ENCODE data around the gene LGALS1.
"Not testable (repeated sequence)": the region's sequence is repeated elsewhere in the genome, so short reads cannot be mapped to it uniquely, and the experiment has no call there.

LGALS1 gene

DNA sequence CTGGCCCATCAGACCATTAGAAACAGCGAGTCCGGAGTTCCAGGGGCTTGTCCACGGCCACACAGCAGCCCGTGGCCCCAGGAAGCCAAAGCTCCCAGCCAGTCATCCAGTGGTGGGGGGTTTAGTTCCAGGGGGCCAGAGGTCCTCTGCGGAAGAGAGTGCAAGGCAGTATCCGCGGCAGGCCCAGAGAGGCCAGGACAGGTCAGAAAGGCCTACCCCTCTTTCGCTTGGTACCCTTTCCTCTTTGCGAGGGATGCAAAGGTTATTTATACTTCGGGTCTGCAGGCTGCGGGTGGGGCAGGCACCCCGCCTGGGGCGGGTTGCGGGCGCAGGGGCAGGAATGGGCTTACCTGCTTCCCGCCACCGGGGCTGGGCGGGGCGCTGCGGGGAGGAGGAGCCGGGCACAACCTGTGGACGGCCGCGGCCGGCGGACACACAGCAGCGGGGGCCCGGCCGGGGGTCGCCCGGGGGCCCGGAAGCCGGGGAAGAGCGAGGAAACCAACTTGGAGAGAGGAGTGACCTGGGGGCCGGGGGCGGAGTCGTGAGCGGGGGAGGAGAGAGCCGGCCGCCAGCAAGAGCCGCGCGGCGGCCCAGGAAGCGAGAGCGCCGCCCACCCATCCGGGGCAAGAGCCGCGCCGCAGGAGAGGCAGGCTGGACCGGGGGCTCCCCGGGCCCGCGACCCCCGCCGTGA is 36.2 kb upstream of the LGALS1 start, which contains the start of gene SH3BP1:
SH3BP1 (plus strand) TSS at position 600 of the 691 bp plus-strand sequence. CDS start 119 bp downstream, outside the sequence.
- peak in 4 of 5 experiments; percentile 31 to 69 (median 46) for DNase-seq

DNA sequence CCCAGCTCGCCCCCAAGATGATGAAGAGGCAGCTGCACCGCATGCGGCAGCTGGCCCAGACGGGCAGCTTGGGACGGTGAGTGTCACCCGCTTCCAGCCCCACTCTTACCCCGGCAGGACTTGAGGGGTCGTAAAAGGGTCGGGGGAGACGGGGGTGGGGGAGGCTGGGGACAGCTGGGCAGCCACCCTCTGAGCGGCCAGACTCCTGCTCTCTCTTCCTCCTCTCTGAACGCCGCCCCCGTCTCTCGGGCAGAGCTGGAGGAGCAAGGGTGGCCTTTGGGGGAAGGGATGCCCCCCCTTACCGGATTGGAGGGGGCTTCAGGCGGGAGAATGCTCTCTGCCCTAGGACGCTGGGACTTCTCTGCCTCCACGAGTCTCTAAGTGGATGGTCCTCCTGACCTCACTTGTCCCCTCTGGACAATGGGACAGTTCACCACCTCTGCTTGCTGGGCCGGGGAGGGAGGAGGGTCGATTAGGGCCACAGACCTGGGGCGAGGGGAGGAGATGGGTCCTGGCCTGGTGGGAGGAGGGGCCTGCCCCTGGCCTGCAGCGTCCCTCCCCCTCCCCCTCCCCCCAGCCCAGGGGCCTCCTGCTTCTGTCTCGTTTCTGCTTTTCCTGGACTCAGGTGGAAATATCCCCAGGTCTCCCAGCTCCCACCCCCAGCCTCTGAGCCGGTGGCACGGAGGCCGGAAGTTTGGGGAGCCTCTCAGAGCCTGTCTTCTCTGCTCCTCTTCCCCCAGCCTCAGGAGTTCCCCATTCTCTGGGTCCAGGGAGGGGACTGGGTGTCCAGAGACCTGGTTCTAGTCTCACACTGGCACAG is 35.5 kb upstream of the LGALS1 start:
- peak in 2 of 5 experiments; percentile 13 to 46 for DNase-seq

DNA sequence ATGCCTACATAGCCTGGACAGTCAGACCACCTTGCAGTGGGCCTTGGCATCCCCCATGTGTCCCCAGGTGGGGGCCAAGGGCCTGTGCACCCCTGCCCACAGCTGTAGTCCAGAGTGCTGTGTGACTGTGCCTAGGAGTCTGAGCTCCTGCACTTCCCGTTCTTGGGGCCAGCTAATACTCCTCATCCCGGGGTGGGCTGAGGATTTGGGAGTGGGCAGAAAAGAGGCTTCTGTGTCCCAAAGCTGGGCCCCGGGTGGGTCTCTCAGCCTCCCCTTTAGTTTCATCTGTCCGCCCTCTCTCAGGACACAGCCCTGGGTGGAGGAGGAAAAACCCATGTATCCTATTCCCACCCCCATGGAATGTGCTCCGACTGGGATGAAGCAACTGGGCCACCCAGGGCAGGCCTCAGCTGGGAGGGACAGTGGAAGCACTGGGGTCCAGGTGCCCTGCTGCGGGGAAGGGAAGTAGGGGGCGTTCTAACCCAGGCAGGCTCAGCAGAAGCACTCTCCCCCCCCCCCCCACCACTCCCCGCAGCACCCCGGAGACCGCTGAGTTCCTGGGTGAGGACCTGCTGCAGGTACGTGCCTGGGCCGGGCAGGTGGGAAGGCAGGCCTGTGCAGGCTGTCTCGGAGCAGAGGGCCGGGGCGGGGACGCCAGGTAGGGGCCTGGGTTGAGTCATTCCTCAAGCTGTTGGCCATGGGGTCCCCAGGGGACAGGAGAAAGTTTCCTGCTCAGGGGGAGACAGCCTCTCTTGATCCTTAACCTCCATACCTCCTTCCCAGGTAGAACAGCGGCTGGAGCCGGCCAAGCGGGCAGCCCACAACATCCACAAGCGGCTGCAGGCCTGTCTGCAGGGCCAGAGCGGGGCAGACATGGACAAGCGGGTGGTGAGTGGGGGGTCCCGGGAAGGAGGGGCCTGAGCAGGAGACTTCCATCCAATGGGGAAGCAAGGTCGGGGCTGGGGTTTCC is 34.6 kb upstream of the LGALS1 start:
- DNase-seq, result peak in 2 of 5 experiments; percentile 15 to 34

DNA sequence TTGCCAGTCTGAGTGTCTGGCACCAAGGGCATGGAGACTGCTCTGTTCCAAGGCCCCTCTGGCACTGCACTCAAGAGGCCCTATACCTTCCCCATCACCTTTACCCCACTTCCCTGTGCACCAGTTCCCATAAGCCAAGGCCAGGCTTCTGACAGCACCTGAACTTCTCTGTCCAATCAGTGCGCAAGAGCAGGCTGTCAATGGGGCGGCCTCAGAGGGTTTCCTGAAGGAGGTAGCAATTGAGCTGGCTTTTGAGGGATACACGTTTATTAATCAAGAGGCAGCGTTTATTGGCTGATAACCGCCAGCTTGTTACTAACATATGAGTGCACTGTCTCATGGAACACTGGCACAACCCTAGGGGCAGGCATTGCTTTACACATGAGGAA is 33.9 kb upstream of the LGALS1 start:
- no peak for DNase-seq

DNA sequence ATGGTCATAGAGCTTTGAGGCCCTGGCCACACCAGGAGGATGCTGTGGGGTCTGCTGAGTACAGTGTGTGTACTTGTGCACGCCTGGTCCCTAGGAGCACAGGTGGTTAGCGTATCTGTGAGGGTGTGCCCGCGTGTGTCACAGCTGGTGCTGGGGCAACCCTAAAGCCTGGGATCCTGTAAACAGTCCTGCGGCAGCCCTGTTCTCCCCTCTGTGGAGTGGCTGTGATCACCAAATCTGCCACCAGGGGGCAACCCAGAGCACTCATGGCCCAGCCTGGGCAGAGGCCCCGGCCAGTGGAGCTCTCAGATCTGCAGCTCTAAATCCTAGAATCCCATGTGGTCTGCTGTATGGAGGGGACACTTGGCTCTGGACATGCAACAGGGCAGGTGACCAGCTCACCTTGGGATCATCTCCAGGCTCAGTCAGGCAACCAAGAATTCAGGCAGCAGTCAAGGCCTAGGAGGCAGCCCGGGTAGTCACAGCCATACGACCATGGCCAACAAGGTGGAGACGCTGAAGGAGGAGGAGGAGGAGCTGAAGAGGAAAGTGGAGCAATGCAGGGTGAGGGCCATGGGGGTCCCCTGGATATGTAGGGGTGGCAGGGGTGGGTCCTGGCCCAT is 32.1 kb upstream of the LGALS1 start:
- peak; percentile 59 to 86 (median 77) for DNase-seq

DNA sequence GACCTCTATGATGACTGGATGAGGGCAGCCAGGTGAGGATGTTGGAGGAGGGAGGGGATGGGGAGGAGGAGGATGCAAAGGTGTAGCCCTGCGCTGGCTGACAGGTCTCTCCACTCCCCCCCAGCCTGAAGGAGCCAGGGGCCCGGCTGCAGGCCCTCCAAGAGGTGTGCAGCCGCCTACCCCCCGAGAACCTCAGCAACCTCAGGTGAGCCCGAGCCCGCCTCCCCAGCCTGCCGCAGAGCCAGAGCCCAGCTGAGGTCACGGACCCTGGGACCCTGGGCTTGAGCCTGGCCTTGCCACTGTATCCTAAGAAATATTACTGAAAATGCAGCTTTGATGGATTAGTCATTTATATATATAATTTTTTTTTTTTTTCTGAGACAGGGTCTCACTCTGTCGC is 28.1 kb upstream of the LGALS1 start:
- no peak for DNase-seq

DNA sequence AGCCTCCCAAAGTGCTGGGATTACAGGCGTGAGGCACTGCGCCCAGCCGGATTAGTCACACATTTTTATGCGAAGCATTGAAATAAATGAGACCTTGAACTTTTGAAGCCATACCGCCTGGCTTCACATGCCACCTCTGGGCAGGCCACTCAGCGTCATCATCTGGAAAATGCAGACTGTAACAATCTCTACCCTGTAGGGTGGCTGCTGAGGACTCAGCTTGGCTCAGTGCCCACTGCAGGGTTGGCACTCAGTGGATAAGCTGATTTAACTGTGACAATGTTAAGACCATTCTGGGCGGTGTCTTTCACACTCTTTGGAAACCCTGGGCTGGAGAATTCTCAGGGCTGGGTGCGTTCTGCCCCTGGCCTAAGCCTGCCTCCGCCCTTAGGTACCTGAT is 27.5 kb upstream of the LGALS1 start:
- no peak for DNase-seq

DNA sequence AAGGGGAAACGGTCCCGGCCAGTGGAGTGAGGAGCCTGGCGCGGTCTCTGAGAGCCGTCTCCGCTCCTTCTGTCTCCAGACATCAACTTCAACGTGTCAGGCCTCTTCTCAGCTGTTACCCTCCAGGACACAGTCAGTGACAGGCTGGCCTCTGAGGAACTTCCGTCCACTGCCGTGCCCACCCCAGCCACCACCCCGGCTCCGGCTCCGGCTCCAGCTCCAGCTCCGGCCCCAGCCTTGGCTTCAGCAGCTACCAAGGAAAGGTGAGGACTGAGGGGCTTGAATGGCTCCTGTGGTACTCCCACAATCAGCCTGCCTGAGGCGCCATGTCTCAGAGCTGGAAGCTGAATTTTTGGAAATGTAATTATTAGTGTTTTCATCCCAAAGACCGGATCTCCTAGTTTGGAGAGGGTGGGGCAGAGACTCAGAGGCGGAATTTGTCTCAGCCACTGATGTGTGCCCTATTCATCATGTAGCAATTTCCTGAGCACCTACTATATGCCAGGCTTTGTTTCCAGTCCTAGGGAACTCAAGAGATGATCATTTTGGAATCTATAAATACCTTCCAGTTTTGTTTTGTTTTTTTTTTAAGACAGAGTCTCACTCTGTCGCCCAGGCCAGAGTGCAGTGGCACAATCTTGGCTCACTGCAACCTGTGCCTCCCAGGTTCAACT is 24.8 kb upstream of the LGALS1 start:
- DNase-seq, result no peak

DNA sequence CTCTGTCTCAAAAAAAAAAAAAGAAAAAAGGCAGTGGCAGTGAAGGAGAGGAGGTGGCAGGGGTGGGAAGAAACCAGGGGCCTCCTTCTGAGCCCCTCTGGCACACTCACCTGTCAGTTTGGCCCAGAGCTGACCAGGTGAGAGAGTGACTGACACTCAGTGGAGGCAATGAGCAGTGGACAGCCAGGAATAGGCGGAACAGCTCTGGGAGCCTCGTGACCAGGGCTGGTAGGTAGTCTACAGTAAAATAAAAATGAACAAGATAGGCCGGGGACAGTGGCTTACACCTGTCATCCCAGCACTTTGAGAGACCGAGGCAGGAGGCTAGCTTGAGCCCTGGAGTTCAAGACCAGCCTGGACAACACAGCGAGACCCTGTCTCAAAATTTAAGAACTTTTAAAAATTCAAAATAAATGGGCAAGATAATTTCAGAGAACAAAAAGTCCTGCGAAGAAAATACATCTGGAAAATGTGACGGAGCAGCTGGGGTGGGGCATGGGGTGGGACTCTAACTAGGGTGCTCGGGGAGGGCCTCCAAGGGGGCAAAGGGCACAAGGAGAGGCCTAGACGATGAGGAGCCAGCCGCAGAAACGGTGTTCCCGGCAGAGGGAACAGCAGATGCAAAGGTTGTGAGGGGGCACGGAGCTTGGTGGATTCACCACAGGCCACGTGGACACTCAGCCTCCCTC is 20.7 kb upstream of the LGALS1 start:
- no peak for DNase-seq

DNA sequence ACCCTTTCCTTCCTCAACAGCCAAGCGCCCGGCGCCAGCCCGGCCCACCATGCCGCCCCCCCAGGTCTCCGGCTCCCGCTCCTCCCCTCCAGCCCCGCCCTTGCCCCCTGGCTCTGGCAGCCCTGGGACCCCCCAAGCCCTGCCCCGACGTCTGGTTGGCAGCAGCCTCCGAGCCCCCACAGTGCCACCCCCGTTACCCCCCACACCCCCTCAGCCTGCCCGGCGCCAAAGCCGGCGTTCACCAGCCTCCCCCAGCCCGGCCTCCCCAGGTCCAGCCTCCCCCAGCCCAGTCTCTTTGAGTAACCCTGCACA is 20.2 kb upstream of the LGALS1 start:
- no peak for DNase-seq

DNA sequence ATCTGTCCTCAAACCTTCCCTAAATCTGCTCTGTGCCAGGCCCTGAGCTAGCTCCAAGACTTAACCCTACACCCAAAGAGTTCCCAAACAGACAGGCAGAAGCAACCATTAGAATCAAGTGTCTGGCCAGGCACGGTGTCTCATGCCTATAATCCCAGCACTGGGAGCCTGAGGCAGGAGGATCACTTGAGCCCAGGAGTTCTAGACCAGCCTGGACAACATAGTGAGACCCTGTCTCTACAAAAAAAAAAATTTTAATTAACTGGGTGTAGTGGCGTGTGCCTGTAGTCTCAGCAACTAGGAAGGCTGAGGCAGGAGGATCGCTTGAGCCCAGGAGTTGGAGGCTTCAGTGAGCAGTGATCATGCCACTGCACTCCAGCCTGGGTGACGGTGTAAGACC is 18.9 kb upstream of the LGALS1 start:
- not testable (repeated sequence) for DNase-seq

DNA sequence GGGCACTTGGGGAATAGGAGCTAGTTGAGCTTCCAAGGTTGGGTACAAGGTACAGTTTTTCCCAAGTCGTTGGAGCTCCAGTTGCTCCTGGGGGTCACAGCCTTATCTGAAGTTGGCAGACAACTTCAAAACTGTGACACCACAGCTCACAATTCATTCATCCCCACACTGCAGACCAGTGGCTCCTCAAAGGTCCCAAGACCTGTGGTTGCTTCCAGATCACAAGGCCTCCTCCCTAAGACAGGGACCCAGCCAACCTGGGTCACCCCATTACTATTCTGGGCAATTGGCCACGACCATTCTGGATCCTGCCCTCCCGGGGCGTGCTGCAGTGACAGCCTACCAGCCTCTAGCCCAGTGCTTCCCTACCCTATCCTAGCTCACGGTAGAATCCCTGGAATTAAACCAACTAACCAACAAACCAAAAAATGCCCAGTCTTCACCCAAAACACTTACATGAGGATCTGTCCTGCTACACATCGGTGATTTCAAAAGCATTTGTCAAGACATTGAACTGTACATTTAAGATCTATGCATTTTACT is 17.8 kb upstream of the LGALS1 start:
- DNase-seq, result no peak

DNA sequence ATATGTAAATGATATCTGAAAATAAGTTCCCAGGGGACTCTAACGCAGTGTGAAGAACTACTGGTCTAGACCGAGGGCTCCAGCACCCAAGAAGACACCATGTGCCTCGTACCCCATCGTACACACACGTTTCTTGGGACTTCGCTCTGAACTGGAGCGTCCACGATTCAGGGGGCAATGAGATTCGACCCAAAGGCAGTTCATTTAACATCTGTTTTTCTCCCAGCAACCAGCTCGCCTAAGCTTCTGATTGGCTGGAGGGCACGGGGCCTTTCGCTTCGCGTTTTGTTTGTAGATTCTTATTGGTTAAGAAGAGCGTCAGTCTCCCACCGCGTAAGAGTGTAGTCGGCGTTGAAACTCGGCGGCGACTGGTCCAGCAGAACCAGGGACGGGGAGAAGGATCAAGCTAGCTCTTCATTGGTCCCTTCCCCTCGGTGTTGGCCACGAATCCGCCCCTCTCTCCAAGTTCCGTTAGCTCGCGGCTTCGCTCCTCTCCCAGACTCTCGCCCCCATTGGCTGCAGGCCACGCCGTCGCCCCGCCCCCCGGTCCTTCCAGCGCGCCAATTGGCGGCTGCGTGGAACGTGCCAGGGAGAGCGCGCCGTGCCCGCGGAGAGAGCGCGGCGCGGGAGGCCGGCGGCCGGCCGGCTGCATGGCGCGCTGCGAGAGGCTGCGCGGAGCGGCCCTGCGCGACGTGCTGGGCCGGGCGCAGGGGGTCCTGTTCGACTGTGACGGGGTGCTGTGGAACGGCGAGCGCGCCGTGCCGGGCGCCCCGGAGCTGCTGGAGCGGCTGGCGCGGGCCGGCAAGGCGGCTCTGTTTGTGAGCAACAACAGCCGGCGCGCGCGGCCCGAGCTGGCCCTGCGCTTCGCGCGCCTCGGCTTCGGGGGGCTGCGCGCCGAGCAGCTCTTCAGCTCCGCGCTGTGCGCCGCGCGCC is 17.0 kb upstream of the LGALS1 start, which contains the start of gene PDXP:
PDXP (plus strand) TSS at position 591 of the 933 bp plus-strand sequence; CDS start at position 651, 60 bp downstream.
- peak; percentile 96 to 100 (median 97) for DNase-seq

DNA sequence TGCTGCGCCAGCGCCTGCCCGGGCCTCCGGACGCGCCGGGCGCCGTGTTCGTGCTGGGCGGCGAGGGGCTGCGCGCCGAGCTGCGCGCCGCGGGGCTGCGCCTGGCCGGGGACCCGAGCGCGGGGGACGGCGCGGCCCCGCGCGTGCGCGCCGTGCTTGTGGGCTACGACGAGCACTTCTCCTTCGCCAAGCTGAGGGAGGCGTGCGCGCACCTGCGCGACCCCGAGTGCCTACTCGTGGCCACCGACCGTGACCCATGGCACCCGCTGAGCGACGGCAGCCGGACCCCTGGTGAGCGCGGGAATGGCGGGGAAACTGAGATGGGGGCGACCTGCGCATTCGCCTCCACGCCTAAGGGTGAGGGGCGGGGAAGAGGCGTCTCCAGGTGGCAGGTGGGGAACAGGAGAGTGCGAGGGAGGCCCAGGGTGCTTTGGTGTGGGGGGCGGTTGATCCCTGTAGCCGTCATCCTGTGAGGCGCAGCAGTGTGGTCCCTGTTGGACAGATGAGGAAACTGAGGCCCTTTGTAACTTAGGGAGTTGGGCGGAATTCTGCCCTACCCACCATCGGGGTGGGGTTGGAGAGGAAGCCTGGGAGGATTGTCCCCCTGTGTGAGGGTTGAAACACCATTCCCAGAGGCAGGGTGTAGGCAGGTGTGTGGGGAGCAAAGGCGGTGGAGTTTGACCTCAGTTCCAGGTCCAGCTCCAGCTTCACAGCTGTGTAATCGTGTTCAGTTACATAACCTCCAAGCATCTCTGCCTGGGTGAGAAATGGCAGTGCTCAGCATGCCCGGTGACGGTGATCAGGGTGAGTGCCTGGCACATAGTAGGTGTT is 16.2 kb upstream of the LGALS1 start:
- peak in 1 of 5 experiments; percentile 64 for DNase-seq

DNA sequence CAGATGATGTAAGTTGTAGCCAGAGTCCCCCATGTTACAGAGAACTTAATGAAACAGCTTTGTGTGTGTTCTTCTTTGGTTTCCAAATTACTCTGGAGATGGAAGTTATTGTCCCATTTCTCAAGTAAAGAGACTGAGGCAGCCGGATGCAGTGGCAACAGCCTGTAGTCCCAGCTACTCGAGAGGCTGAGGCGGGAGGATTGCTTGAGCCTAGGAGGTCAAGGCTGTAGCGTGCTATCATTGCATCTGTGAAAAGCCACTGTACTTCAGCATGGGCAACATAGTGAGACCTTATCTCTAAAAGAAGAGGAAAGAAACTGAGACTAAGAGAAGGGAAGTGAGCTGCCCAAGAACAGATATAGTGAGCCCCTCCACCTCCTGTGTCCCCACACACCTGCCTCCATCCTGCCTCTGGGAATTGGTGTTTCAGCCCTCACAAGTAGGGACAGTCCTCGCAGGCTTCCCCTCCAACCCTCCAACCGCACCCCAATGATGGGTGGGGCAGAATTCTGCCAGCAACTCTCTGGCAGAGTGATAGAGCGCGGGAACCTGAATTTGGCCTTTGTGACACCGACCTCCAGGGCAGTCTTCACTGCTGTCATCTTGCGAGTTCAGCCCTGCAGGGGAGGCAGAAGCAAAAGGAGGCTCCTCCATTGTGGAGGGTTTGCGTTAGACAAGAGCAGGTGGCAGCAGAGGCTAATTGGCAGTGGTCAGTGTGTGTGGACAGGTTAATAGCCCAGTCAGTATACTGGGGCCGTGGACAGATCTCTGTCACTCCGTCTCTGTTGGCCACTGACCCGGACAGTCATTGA is 15.3 kb upstream of the LGALS1 start:
- no peak for DNase-seq

DNA sequence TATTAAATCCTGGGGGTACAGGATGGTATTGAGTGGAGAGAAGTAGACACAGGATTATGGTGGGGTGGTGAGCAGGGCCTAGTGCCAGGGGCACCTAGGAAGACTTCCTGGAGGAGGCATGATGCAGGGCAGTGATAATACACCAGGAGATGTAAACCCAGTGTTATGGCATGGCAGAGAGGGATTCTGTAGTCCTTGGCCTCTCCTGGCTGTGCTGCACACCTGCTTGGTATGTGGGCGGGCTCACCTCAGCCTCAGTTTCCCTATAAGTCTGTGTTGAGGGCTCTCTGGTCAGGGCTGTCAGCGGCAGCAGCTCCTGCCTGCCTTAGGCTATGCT is 14.8 kb upstream of the LGALS1 start:
- no peak for DNase-seq

DNA sequence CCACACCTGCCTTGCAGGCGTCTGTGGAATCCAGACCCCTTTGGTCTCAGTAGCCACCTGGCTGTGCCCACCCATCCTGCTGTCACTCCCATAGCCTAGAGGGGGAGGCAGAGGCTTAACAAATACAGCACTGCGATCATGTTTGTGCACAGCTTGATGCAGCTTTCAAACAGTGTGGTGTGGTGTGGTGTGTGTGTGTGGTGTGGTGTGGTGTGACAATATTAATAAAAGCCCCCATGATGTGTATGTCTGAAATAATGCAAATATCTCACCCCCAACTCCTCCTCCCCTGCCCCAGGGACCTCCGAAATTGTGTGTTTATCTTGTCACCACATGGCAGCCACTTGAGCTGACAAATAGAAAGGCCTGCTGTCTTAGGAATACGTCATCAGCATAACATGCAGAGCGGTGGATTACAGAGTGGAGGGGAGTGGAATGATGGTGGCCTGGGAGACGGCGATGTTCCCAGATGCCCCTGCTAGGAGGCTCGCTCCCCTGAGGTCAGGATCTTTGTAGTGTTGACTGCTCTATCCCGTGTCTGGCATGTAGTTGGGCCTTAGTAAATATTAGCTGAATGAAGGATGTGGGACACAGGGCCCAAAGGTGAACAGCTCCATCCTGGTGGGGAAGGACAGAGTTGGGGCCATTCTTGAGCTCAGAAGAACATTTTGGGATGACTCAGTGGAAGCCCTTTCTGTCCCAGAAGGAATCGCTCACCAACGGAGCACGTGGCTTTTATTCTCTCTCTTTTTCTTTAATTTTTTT is 14.1 kb upstream of the LGALS1 start:
- DNase-seq, result peak in 1 of 5 experiments; percentile 63

Measured in T-helper 2 cell (primary cell).